Glutamatergic neuron (in vitro differentiated cells): ENCODE data around the gene GRIK3. TPM values are rescaled to one million over a fixed set of nuclear protein-coding genes. Genes with fewer than 3 reads are reported as not detected.

Experiments
- DNase-seq: peaks from one replicate; pipeline ENCODE4 v3.0.0; 2022
- H3K27ac Mint-ChIP-seq: one replicate; pipeline ENCODE4 v1.8.0; 2020; ENCODE audit warnings: mild to moderate bottlenecking, mixed read lengths, inconsistent platforms; ENCODE audit not compliant: unreplicated experiment
- H3K27me3 Mint-ChIP-seq: one replicate; pipeline ENCODE4 v1.8.0; 2020; ENCODE audit warnings: mild to moderate bottlenecking, moderate library complexity, mixed read lengths, inconsistent platforms; ENCODE audit not compliant: unreplicated experiment
- H3K36me3 Mint-ChIP-seq: one replicate; pipeline ENCODE4 v1.8.0; 2020; ENCODE audit warnings: mild to moderate bottlenecking, mixed read lengths, inconsistent platforms; ENCODE audit not compliant: unreplicated experiment
- H3K4me1 Mint-ChIP-seq: one replicate; pipeline ENCODE4 v1.8.0; 2020; ENCODE audit warnings: mild to moderate bottlenecking, low read depth, mixed read lengths, inconsistent platforms; ENCODE audit not compliant: unreplicated experiment
- H3K4me3 Mint-ChIP-seq: one replicate; pipeline ENCODE4 v1.8.0; 2020; ENCODE audit warnings: mild to moderate bottlenecking, mixed read lengths, inconsistent platforms; ENCODE audit not compliant: unreplicated experiment
- H3K9me3 Mint-ChIP-seq: one replicate; pipeline ENCODE4 v1.8.0; 2020; ENCODE audit warnings: mild to moderate bottlenecking, moderate library complexity, mixed read lengths, inconsistent platforms; ENCODE audit not compliant: unreplicated experiment
- total RNA-seq: library from RNA; stranded (reverse); fragmentation: NEBNext Ultra II Directional; extraction: Animal tissue kit (Norgen Biotek cat#: 25700); gene quantifications from one replicate; pipeline ENCODE4 v1.2.1, GENCODE V29; 2021; ENCODE audit not compliant: unreplicated experiment
- TF ChIP-seq, protein P1 (sequence below): fragments of 200-600 bp; sonication (generic); IDR thresholded peaks from one replicate; pipeline ENCODE4 v1.5.0; 2021; ENCODE audit not compliant: partially characterized antibody, unreplicated experiment

Gene GRIK3
- total RNA-seq, 1 donor from 2014 or later: 60.1 TPM

DNA sequence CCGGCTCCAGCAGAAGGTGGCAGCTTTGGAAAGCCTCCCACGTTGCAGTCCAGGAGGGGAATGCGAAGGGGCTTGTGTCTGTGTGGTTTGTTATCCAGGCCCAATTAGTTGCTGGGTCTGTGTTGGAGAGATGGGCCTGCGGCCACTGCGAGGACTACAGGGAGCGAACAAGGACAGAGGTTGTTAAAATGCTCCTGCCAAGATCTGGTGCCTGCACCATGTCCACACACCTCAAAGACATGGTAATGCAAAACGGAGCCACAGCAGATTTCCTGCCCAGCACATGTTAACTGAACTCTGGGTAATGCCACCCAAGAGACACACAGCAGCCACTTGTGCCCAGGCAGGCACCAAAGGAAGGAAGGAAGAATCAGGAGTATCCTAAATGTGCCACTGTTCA is 18.6 kb downstream of the GRIK3 start:
- peaks cover 11% of the 10 kb centered on the region for H3K4me1 Mint-ChIP-seq
- peaks cover 7% of the 10 kb centered on the region for H3K27me3 Mint-ChIP-seq
- TF ChIP-seq, protein P1, sequence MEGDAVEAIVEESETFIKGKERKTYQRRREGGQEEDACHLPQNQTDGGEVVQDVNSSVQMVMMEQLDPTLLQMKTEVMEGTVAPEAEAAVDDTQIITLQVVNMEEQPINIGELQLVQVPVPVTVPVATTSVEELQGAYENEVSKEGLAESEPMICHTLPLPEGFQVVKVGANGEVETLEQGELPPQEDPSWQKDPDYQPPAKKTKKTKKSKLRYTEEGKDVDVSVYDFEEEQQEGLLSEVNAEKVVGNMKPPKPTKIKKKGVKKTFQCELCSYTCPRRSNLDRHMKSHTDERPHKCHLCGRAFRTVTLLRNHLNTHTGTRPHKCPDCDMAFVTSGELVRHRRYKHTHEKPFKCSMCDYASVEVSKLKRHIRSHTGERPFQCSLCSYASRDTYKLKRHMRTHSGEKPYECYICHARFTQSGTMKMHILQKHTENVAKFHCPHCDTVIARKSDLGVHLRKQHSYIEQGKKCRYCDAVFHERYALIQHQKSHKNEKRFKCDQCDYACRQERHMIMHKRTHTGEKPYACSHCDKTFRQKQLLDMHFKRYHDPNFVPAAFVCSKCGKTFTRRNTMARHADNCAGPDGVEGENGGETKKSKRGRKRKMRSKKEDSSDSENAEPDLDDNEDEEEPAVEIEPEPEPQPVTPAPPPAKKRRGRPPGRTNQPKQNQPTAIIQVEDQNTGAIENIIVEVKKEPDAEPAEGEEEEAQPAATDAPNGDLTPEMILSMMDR: no peak
- H3K36me3 Mint-ChIP-seq: peaks cover 15% of the 10 kb centered on the region
- H3K27ac Mint-ChIP-seq: no peak overlapping the region
- no peaks in the 10 kb centered on the region for H3K9me3 Mint-ChIP-seq
- DNase-seq: no peak
- H3K4me3 Mint-ChIP-seq: no peak overlapping the region

DNA sequence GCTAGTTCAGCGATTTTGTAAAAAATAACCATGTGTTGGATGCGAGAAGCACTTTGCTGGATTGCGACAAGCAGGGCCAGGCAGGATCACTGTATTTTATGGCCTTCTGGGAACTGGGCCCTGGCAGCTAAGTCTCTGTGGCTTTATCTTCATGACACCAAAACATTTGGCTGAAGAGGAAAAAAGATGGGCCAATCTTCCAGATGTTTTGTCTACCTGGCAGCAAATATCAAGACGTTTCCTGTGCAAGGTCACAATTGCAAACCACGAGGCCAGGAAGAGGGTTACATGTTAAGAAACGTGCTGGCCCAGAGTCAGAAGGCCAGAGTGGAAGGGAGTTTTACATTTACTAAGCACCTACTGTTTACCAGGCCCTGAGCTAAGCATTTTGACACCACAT is 22.1 kb downstream of the GRIK3 start:
- peaks cover 4% of the 10 kb centered on the region for H3K27me3 Mint-ChIP-seq

DNA sequence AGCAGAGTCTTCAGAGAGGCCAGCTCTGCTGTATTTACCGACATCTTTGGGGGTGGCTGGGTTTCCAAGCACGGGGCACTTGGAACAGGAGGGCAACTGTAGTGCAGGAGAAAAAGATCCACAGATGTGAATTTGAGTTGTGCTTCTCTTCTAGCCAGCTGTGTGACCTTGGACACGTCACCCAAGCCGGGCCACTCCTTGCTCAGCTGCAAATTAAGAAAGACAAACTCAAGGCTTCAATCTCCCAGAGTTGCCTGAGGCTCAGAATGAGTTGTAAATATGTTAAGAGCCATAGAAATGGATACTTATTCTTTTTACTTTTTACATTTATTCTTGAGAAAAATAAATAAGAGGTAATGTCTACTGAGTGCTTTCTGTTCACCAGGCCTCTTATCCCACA is 24.3 kb downstream of the GRIK3 start:
- TF ChIP-seq, protein P1: no peak
- Mint-ChIP-seq H3K36me3 (peaks cover 9% of the 10 kb centered on the region), H3K4me1 (no peaks in the 10 kb centered on the region), H3K4me3 (no peak overlapping the region), H3K9me3 (peaks cover 4% of the 10 kb centered on the region), H3K27ac (no peak overlapping the region), H3K27me3 (peaks cover 6% of the 10 kb centered on the region)
- no peak for DNase-seq

More for the DNA sequence above, 22.1 kb downstream of the GRIK3 start:
- Mint-ChIP-seq H3K27ac (no peak overlapping the region), H3K4me1 (no peaks in the 10 kb centered on the region), H3K9me3 (peaks cover 2% of the 10 kb centered on the region), H3K36me3 (peaks cover 9% of the 10 kb centered on the region), H3K4me3 (no peak overlapping the region)
- no peak for DNase-seq
- TF ChIP-seq, protein P1: no peak

DNA sequence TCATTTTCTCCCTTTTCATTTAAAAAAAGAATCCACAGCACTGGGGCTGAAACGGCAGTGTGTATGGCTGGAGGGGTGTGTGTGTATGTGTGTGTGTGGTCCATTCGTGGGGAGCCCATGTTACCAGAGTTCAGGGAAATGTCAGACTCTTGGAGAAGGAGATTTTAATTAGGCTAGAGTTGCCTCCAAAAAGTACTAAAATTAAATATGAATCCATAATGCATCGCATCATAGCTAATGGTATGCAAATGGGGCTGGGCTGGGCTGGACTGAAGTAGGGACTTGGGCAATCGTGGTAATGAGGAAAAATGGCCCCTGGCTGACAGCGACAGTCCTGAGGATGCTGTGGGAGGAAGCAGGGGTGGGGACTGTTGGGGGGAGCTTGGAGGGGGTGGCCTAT is 24.8 kb downstream of the GRIK3 start:
- Mint-ChIP-seq H3K4me1 (no peaks in the 10 kb centered on the region), H3K36me3 (peaks cover 9% of the 10 kb centered on the region), H3K27ac (no peak overlapping the region), H3K4me3 (no peak overlapping the region), H3K27me3 (peaks cover 5% of the 10 kb centered on the region), H3K9me3 (peaks cover 4% of the 10 kb centered on the region)
- no peak for DNase-seq
- TF ChIP-seq, protein P1: no peak

DNA sequence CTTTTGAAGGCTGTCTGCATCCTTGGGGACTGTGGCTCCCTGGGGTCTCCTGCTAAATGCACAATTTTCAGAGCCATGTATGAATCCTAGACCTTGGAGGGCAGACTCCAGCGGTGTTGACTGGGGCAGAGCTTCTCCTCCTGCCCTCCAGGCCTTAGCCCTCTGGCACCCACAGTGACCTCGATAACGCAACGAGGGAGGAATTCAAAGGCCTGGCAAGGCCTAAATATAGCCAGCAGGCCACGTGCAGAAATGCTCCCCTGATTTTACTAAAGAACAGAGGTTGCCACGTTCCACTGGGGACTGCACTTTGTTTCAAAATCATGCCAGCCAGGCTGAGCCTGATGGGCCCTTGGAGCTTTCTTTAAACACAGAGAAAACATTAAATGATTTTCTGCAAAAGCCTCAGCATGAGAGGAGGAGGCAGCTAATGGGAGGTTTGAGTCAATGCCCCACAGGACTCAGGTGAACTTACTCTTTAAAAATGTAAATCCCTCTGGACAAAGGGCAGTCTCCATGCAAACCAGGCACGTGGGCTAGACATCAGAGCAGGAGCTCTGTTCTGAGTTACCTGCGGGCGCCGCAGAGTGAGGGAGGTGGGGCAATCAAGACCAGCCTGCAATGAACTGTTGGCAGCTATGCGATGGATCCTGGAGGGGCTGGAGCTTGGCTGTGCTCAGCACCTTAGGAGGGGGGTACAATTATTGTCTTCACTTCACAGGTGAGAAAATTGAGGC is 28.0 kb downstream of the GRIK3 start:
- Mint-ChIP-seq H3K27ac (no peak overlapping the region), H3K9me3 (peaks cover 4% of the 10 kb centered on the region), H3K4me1 (no peaks in the 10 kb centered on the region), H3K4me3 (no peak overlapping the region), H3K36me3 (peaks cover 4% of the 10 kb centered on the region), H3K27me3 (peaks cover 5% of the 10 kb centered on the region)
- no peak for DNase-seq
- TF ChIP-seq, protein P1: no peak
